Thymus (tissue), 11 donors: Measurements from ENCODE around the gene SNX20. TPM values are rescaled to one million over a fixed set of nuclear protein-coding genes. Genes with fewer than 3 reads are reported as not detected.

ENCODE experiments used
- DNase-seq, 9 donors: peaks; one replicate each; pipeline ENCODE4 v3.0.0-alpha.2; 2013; ENCODE audit warnings: low spot score in 9 of 9, low read depth in 6 of 9, missing footprints in 1 of 9
- H3K27ac ChIP-seq, 2 donors: one replicate each; pipeline ENCODE4 v1.5.1; 2013; ENCODE audit warnings: control low read depth in 1 of 2, low read depth in 1 of 2, low read length in 1 of 2, mild to moderate bottlenecking in 1 of 2, moderate library complexity in 1 of 2
- H3K27me3 ChIP-seq, 2 donors: one replicate each; pipeline ENCODE4 v1.5.1; 2013; ENCODE audit warnings: low read length in 1 of 2; ENCODE audit not compliant: control insufficient read depth in 2 of 2, insufficient read depth in 1 of 2
- H3K36me3 ChIP-seq, 2 donors: one replicate each; pipeline ENCODE4 v1.5.1; 2013; ENCODE audit warnings: low read length in 1 of 2, mild to moderate bottlenecking in 1 of 2, moderate library complexity in 1 of 2; ENCODE audit not compliant: control insufficient read depth in 2 of 2, insufficient read depth in 2 of 2
- H3K4me1 ChIP-seq, 2 donors: one replicate each; pipeline ENCODE4 v1.5.1; 2013; ENCODE audit warnings: low read length in 2 of 2; ENCODE audit not compliant: control insufficient read depth in 2 of 2, insufficient read depth in 2 of 2
- H3K4me3 ChIP-seq, 2 donors: one replicate each; pipeline ENCODE4 v1.5.1; 2013; ENCODE audit warnings: low read length in 2 of 2, control low read depth in 1 of 2, mild to moderate bottlenecking in 1 of 2
- H3K9me3 ChIP-seq, 2 donors: one replicate each; pipeline ENCODE4 v1.5.1; 2013; ENCODE audit warnings: low read length in 1 of 2, mild to moderate bottlenecking in 1 of 2; ENCODE audit not compliant: control insufficient read depth in 2 of 2, insufficient read depth in 1 of 2
- WGBS: extraction: QIAGEN DNeasy Blood & Tissue Kit; methylation state at CpG from one replicate; pipeline ENCODE4 v1.1.7; 2013; 5-methylcytosine and 5-hydroxymethylcytosine counted together
- polyA plus RNA-seq: library from polyadenylated mRNA; stranded (reverse); fragments of 200-250 nt; gene quantifications from one replicate; pipeline ENCODE4 v1.2.3, GENCODE V29; 2013
- total RNA-seq: library from RNA; stranded (reverse); fragments of 120-200 nt; gene quantifications from one replicate; pipeline ENCODE4 v1.2.4, GENCODE V29; 2013
- donor health status: healthy.

The SNX20 gene
- total and polyA plus RNA-seq, 2 donors: 25.0 to 34.2 TPM

DNA sequence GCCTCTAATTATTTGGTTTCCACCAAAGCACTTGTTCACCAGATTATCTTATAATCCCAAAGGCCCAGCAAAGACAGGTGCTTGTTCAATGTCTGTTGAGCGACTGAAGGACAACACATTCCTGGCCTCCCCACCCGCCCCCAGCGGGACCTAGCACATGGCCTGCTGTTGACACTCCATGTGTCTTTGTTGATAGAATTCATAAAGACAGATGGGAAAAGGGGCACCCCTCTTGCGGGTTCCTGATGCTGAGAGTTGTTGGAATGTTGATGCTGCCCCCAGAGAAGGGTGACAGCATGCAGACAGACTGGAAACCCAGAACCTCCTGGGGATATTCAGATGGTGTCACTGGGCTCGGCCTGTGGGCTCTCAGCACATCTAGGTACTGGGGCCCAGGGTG lies 36.9 kb downstream of the SNX20 start:
- Histone ChIP-seq H3K27ac (no peak overlapping the region), H3K27me3 (no peaks in the 10 kb centered on the region), H3K9me3 (no peaks in the 10 kb centered on the region), H3K4me1 (no peaks in the 10 kb centered on the region), H3K4me3 (no peak overlapping the region), H3K36me3 (no peaks in the 10 kb centered on the region)
- DNase-seq: no peak
- 99% methylated on average over 5 of the region's 5 CpGs for WGBS

GRCh38 chr16:50643192-50643591 lies 37.9 kb downstream of the SNX20 start:
- Histone ChIP-seq H3K4me3 (no peak overlapping the region), H3K9me3 (no peaks in the 10 kb centered on the region), H3K4me1 (no peaks in the 10 kb centered on the region), H3K27me3 (no peaks in the 10 kb centered on the region), H3K36me3 (no peaks in the 10 kb centered on the region), H3K27ac (no peak overlapping the region)
- no peak for DNase-seq
- 84% methylated on average over 4 of the region's 4 CpGs for WGBS

GRCh38 chr16:50642349-50642748 lies 38.8 kb downstream of the SNX20 start:
- Histone ChIP-seq H3K9me3 (no peaks in the 10 kb centered on the region), H3K27me3 (no peaks in the 10 kb centered on the region), H3K4me3 (no peak overlapping the region), H3K4me1 (no peaks in the 10 kb centered on the region), H3K27ac (no peak overlapping the region), H3K36me3 (no peaks in the 10 kb centered on the region)
- WGBS: 96% methylated on average over 5 of the region's 5 CpGs
- no peak for DNase-seq

DNA sequence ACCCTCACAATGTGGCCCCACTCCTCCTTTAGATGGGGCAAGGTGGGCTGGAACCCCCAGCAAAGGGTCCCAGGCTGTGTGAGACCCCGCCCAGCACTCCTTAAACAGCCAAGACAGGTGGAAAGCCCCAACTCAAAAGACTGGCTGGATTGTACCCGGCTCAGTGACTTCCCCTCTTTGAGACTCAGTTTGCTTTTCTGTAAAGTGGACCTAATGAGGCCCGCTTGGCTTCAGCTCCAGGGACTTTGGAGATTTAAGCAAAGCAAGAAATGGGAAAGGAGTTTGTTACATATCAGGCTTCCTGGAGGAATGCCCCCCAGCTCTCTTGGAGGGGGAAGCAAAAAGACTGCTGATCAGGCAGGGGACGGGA lies 39.3 kb downstream of the SNX20 start:
- H3K4me1 ChIP-seq: no peaks in the 10 kb centered on the region
- H3K9me3 ChIP-seq: no peaks in the 10 kb centered on the region
- H3K27me3 ChIP-seq: no peaks in the 10 kb centered on the region
- no peak for DNase-seq
- no peak overlapping the region for H3K27ac ChIP-seq
- H3K36me3 ChIP-seq: no peaks in the 10 kb centered on the region
- no peak overlapping the region for H3K4me3 ChIP-seq
- WGBS: 98% methylated on average over 4 of the region's 4 CpGs

DNA sequence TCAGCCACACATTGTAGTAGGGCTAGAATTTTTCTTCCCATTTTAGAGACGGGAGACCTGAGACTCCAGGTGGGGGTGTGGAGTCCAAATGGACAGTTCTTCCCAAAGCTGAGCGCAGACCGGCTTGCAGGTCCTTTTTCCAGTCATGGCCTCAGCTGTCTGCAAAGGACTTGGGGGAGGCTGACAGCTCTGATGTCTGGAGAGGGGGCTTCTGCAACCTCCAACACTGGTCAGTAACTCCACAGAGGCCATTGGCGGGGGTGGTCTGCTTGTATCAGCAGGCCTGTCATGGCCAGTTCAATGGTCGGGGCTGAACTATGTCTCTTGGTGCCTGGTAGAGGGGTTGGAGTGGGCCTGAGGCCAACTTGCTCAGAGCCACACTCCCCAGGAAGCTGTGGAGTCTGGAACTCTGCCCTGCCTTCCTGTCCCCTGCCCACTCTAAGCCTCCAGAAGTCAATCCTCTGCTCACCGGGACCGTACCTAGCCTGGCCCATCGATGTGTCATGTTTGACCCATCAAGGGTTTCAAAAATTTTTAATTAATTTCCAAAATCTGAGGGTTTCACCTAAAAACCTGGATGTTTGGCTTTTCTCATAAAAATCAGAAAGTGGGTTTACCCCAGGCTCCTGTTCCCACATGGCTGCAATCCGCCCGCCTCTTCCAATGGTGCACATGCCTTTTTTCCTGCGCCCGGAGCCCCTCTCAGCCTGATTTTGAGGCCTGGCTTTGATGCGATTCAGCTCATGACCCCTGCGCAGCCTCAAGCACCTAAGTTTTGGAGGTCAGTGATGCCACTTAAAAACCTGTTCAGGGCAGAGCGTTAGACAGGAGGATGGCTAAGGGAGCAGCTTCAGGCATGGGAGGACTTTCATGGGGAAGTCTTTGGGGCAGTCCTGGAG lies 39.9 kb downstream of the SNX20 start:
- 84% methylated on average over 15 of the region's 15 CpGs for WGBS
- Histone ChIP-seq H3K4me1 (no peaks in the 10 kb centered on the region), H3K4me3 (no peak overlapping the region), H3K27me3 (no peaks in the 10 kb centered on the region), H3K9me3 (no peaks in the 10 kb centered on the region), H3K36me3 (no peaks in the 10 kb centered on the region), H3K27ac (no peak overlapping the region)
- no peak for DNase-seq

DNA sequence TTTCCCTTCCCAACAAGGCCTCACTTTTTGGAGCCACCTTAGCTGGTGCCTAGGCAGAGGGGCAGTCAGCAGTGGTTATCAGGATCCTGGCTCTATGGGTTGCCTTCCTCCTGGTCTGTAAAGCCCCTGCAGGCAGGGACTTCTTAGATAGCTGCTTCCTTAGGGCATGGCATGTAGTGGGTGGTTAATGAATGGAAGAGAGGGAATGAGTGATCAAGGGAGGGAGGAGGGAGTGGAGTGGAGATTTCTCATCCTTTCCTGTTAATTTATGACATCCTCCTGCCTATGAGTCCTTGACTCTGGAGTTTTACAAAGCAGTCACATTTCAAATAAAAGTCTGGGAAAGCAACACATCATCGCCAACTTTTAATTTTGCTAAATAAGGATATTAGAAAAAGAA lies 40.7 kb downstream of the SNX20 start:
- Histone ChIP-seq H3K9me3 (no peaks in the 10 kb centered on the region), H3K27ac (no peak overlapping the region), H3K4me1 (no peaks in the 10 kb centered on the region), H3K27me3 (no peaks in the 10 kb centered on the region), H3K36me3 (no peaks in the 10 kb centered on the region), H3K4me3 (no peak overlapping the region)
- WGBS: 98% methylated on average over 1 of the region's 1 CpG
- DNase-seq: no peak

GRCh38 chr16:50638816-50639670 lies 42.1 kb downstream of the SNX20 start:
- no peaks in the 10 kb centered on the region for H3K27me3 ChIP-seq

DNA sequence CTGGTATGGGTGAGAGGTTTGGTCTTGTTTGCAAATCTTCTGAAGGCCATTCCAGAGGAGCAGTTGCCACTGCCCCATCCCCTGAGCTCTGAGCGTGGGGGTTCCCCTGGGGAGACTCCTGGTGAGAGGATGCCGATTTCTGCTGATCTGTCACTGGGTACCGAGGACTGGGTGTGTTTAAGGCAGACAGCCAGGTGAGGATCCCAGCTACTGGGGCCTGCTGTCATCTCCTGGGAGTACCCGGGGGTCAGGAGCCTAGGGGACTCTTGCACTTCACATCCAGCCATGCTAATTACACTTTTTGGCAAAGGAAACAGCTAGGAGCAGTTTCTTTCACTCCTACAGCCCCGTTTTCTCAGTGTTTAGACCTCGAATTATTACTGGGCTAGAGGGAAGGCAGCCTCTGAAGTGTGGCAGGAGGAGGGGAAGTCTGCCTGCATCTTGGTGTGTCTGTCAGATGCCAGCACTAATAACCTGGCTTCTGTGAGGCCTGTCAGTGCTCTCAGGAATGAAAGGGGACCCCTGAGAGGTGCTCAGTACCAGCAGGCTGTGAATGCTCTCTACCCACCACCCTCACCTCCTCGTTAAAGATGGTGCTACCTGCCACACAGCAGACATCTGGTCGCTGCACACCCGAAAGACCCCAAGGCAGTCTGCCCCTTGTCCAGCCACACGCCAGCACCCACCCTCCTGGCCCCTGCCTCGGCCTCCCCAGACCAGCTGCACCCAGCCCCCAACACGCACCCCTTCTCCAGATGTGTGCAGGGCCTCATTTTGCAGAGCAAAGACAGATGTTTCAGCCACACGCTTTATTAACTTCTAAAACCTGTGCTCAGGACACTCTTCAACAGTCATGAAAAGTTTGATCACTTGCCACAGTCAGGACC lies 43.2 kb downstream of the SNX20 start:
- Histone ChIP-seq H3K9me3 (no peaks in the 10 kb centered on the region), H3K27me3 (no peaks in the 10 kb centered on the region), H3K4me1 (no peaks in the 10 kb centered on the region), H3K4me3 (no peak overlapping the region), H3K36me3 (no peaks in the 10 kb centered on the region), H3K27ac (no peak overlapping the region)
- 86% methylated on average over 13 of the region's 13 CpGs for WGBS
- DNase-seq: no peak

More at GRCh38 chr16:50638816-50639670, 42.1 kb downstream of the SNX20 start:
- Histone ChIP-seq H3K27ac (no peak overlapping the region), H3K9me3 (no peaks in the 10 kb centered on the region), H3K36me3 (no peaks in the 10 kb centered on the region), H3K4me3 (no peak overlapping the region), H3K4me1 (no peaks in the 10 kb centered on the region)
- 86% methylated on average over 8 of the region's 8 CpGs for WGBS
- no peak for DNase-seq
